HG03039 (cell line): ENCODE data around the gene ADRA1B.

ENCODE experiments used
- ATAC-seq: cut with Tn5 transposase; IDR thresholded peaks from one replicate; pipeline ENCODE4 v1.9.1; 2021; ENCODE audit warnings: mild to moderate bottlenecking, moderate library complexity; ENCODE audit not compliant: unreplicated experiment

ADRA1B gene

GRCh38 chr5:159915904-159916840, at the start of gene ADRA1B:
Gene ADRA1B, plus strand, starts transcription at chr5:159916482. Its CDS starts 424 bp downstream, at chr5:159916906.
- no peak for ATAC-seq

GRCh38 chr5:159873680-159874079, 42.6 kb upstream of the ADRA1B start:
- no peak for ATAC-seq

GRCh38 chr5:159874263-159874662, 42.0 kb upstream of the ADRA1B start:
- ATAC-seq, result no peak

GRCh38 chr5:159877016-159877415, 39.3 kb upstream of the ADRA1B start:
- ATAC-seq, result no peak

- ATAC-seq, result no peak
Observed at GRCh38 chr5:159877894-159878448, 38.3 kb upstream of the ADRA1B start.

- ATAC-seq, result no peak
Observed at GRCh38 chr5:159878988-159879471, 37.3 kb upstream of the ADRA1B start.

- no peak for ATAC-seq
Observed at GRCh38 chr5:159880676-159881075, 35.6 kb upstream of the ADRA1B start.

GRCh38 chr5:159881967-159882366, 34.3 kb upstream of the ADRA1B start:
- no peak for ATAC-seq

- no peak for ATAC-seq
Observed at GRCh38 chr5:159883522-159883950, 32.7 kb upstream of the ADRA1B start.

GRCh38 chr5:159884917-159885620, 31.2 kb upstream of the ADRA1B start:
- ATAC-seq, result no peak

- ATAC-seq, result no peak
Observed at GRCh38 chr5:159886296-159886695, 30.0 kb upstream of the ADRA1B start.

GRCh38 chr5:159887050-159887449, 29.2 kb upstream of the ADRA1B start:
- ATAC-seq, result no peak

- no peak for ATAC-seq
Observed at GRCh38 chr5:159888860-159889259, 27.4 kb upstream of the ADRA1B start.

- ATAC-seq, result no peak
Observed at GRCh38 chr5:159890141-159890540, 26.1 kb upstream of the ADRA1B start.

- no peak for ATAC-seq
Observed at GRCh38 chr5:159891371-159891770, 24.9 kb upstream of the ADRA1B start.

GRCh38 chr5:159893040-159893695, 23.1 kb upstream of the ADRA1B start:
- ATAC-seq, result no peak

- no peak for ATAC-seq
Observed at GRCh38 chr5:159894149-159894720, 22.0 kb upstream of the ADRA1B start.

- no peak for ATAC-seq
Observed at GRCh38 chr5:159897786-159898393, 18.4 kb upstream of the ADRA1B start.

GRCh38 chr5:159899067-159900049, 16.9 kb upstream of the ADRA1B start:
- no peak for ATAC-seq
